Measurements from ENCODE around the gene HMGCL. TPM values are rescaled to one million over a fixed set of nuclear protein-coding genes. Genes with fewer than 3 reads are reported as not detected.
A peak's percentile ranks its signal among the peaks of the same experiment; 100 is the strongest.
"Not testable (repeated sequence)": the region's sequence is repeated elsewhere in the genome, so short reads cannot be mapped to it uniquely, and the experiment has no call there.

Gene HMGCL
- total RNA-seq, 2 donors from 2014 or later, result 66.2 to 110 TPM

DNA sequence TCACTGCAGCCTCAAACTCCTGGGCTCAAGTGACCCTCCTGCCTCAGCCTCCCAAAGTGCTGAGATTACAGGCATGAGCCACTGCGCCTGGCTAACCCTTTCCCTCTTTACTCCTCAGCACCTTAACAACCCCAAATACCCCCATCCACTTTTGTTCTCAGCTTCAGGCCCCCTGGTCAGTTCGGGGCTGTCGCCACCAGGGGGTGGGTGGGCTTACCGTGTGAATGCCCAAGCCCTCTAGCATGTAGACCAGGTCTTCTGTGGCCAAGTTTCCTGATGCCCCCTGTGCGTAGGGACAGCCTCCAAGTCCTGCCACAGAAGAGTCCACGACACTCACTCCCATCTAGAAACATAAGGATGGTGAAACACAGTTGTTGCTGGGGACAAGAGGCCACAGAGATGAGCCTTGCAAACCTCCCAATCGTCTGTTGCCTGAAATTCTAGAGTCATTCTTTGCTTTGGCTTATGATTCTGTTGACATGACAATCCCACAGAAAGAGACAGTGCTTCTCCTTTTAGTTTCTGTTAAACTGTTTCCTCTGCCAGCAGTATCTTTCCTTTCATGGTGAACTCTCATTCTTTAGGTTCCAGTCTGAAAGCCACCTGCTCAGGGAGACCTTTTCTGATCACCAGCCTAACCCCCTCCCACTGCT is 20.9 kb downstream of the HMGCL start:
- Histone ChIP-seq H3K9me3 (no peaks in the 10 kb centered on the region), H3K27ac (no peak overlapping the region), H3K9ac (ENCODE audit: low read depth in 2 of 2, low read length in 2 of 2) (no peak overlapping the region), H3K4me1 (peaks cover 6% of the 10 kb centered on the region), H3K27me3 (no peaks in the 10 kb centered on the region), H3K4me3 (no peak overlapping the region), H3K36me3 (peaks cover 6% of the 10 kb centered on the region)
- TF ChIP-seq, protein P1, sequence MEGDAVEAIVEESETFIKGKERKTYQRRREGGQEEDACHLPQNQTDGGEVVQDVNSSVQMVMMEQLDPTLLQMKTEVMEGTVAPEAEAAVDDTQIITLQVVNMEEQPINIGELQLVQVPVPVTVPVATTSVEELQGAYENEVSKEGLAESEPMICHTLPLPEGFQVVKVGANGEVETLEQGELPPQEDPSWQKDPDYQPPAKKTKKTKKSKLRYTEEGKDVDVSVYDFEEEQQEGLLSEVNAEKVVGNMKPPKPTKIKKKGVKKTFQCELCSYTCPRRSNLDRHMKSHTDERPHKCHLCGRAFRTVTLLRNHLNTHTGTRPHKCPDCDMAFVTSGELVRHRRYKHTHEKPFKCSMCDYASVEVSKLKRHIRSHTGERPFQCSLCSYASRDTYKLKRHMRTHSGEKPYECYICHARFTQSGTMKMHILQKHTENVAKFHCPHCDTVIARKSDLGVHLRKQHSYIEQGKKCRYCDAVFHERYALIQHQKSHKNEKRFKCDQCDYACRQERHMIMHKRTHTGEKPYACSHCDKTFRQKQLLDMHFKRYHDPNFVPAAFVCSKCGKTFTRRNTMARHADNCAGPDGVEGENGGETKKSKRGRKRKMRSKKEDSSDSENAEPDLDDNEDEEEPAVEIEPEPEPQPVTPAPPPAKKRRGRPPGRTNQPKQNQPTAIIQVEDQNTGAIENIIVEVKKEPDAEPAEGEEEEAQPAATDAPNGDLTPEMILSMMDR (IDR thresholded peaks at IDR 0.05), result no peak
- DNase-seq, result no peak
- intact Hi-C loops (cut with DNase I), result no loop called here

DNA sequence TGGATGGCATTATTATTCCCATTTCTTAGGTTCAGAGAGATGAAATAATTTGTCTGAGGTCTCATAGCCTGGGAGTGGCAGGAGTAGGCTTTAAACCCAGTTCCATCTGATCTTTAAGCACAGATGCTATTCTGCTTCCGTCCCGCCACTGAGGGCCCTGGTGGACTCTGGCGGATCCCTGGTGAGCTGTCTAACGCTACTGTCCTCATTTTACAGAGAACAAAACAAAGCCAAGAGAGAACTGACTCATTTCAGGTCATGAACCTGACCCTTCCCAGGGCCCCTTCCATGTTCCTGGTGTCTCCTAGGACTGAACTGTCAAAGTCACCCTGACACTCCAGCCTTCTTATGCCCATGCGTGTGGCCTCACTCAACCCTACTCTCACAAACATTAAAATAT is 21.6 kb downstream of the HMGCL start:
- DNase-seq, result no peak
- Histone ChIP-seq H3K4me1 (peaks cover 6% of the 10 kb centered on the region), H3K27me3 (no peaks in the 10 kb centered on the region), H3K9ac (ENCODE audit: low read depth in 2 of 2, low read length in 2 of 2) (no peak overlapping the region), H3K4me3 (no peak overlapping the region), H3K9me3 (no peaks in the 10 kb centered on the region), H3K36me3 (peaks cover 6% of the 10 kb centered on the region), H3K27ac (no peak overlapping the region)
- TF ChIP-seq, protein P1 (IDR thresholded peaks at IDR 0.05), result no peak
- intact Hi-C loops (cut with DNase I), result no loop called here

DNA sequence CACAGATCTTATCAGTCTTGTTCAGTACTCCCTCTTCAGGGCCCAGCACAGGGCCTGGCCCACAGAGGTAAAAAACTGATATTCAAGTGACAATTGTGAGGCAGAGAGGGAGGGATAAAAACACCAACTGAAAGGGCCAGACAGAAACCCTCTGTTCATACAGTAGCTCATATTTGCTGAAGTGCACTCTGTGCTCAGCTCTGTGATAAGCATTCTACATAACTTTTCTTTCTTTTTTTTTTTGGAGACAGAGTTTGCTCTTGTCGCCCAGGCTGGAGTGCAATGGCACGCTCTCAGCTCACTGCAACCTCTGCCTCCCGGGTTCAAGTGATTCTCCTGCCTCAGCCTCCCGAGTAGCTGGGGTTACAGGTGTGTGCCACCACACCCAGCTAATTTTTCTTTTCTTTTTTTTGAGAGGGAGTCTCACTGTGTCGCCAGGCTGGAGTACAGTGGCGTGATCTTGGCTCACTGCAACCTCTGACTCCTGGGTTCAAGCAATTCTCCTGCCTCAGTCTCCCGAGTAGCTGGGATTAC is 22.4 kb downstream of the HMGCL start:
- H3K4me3 ChIP-seq; intact Hi-C loops (cut with DNase I); DNase-seq; H3K9ac ChIP-seq (ENCODE audit: low read depth in 2 of 2, low read length in 2 of 2); H3K9me3 ChIP-seq; H3K4me1 ChIP-seq; H3K36me3 ChIP-seq; H3K27me3 ChIP-seq; H3K27ac ChIP-seq: not testable (repeated sequence)

DNA sequence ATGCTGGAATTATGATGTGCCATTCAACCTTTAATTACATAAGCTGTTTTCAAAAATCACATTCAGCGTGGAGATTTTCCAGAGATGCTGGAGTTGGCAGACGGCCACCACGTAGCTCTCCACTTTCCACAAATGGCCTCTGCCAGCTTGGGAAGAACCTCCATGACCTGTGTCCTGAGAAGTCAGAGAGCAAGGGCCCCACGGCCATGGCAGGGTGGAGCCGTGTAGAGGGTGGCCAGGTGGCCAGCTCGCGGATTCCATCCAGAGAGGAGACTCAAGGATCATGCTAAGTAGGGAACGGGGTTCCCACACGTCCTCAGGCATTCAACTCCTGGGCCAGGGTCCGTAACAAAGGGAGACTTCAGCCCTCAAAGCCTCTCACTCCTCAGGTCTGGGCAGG is 23.4 kb downstream of the HMGCL start:
- no peak overlapping the region for H3K4me3 ChIP-seq
- peaks cover 6% of the 10 kb centered on the region for H3K4me1 ChIP-seq
- TF ChIP-seq, protein P1 (IDR thresholded peaks at IDR 0.05), result no peak
- peak overlapping the region in 1 of 2 donors; percentile 85 for H3K9ac ChIP-seq (ENCODE audit: low read depth in 2 of 2, low read length in 2 of 2)
- no peaks in the 10 kb centered on the region for H3K27me3 ChIP-seq
- intact Hi-C loops (cut with DNase I), result no loop called here
- no peak overlapping the region for H3K27ac ChIP-seq
- H3K9me3 ChIP-seq, result no peaks in the 10 kb centered on the region
- peaks cover 6% of the 10 kb centered on the region for H3K36me3 ChIP-seq
- no peak for DNase-seq

DNA sequence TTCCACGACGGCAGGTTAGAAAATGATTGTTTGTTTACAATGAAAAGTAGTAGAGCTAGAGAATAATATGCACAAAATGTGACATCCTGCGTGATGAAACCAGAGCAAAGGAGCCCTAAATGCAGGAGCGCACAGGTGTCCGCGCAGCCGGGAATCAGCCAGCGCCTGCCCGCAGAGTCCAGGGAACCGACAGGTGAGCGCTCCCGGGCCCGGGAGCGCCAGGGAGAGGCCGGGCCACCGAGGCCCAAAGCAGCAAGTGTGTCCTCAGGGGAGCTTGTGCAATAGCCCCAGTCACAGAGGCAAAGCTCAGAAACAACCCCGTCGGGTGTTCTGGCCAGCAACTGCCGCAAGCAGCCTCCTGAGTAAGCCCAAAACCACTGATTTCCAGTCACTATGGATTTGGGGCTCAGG is 23.9 kb downstream of the HMGCL start:
- intact Hi-C loops (cut with DNase I), result no loop called here

More for the DNA sequence above, 23.9 kb downstream of the HMGCL start:
- Histone ChIP-seq H3K27ac (peak overlapping the region; percentile 88), H3K36me3 (peaks cover 6% of the 10 kb centered on the region), H3K27me3 (no peaks in the 10 kb centered on the region), H3K4me3 (peak overlapping the region; percentile 76), H3K9me3 (no peaks in the 10 kb centered on the region), H3K4me1 (peaks cover 6% of the 10 kb centered on the region), H3K9ac (ENCODE audit: low read depth in 2 of 2, low read length in 2 of 2) (peak overlapping the region; percentile 85 to 93)
- TF ChIP-seq, protein P1 (IDR thresholded peaks at IDR 0.05), result no peak
- DNase-seq, result no peak

All from colonic mucosa (tissue), 4 donors.